HUDEP-2 (cell line): ENCODE data around the gene KLK10.

Source experiments
- DNase-seq, 76 experiments: peaks; one replicate each; lab custom pipeline; 2025; ENCODE audit not compliant: unreplicated experiment in 76 of 76; lab: John Stamatoyannopoulos, UW

KLK10 gene

GRCh38 chr19:51027126-51027806 is 7.8 kb upstream of the KLK10 start:
- no peak for DNase-seq

GRCh38 chr19:51026554-51026831 is 7.0 kb upstream of the KLK10 start, which contains the start of gene KLK11:
KLK11 (minus strand) TSS chr19:51026616; CDS start chr19:51025631, 985 bp downstream.
- DNase-seq: no peak

- DNase-seq: no peak
Observed at GRCh38 chr19:51025809-51026553, 6.5 kb upstream of the KLK10 start.

- no peak for DNase-seq
Observed at GRCh38 chr19:51025401-51025800, 5.9 kb upstream of the KLK10 start.

- DNase-seq: no peak
Observed at GRCh38 chr19:51024924-51025323, 5.4 kb upstream of the KLK10 start.

- DNase-seq: no peak
Observed at GRCh38 chr19:51023946-51024345, 4.4 kb upstream of the KLK10 start.

GRCh38 chr19:51022526-51022925 is 3.0 kb upstream of the KLK10 start:
- no peak for DNase-seq

GRCh38 chr19:51020988-51021651 is 1.6 kb upstream of the KLK10 start:
- peak in 27 of 76 experiments; percentile 2 to 64 (median 26) for DNase-seq

GRCh38 chr19:51018745-51019543 is 565 bp downstream of the KLK10 start:
- DNase-seq: peak in 1 of 76 experiments; percentile 5

GRCh38 chr19:51016798-51017683 is 2.5 kb downstream of the KLK10 start:
- DNase-seq: peak in 59 of 76 experiments; percentile 5 to 76 (median 52)

GRCh38 chr19:51015691-51016267 is 3.7 kb downstream of the KLK10 start:
- no peak for DNase-seq

GRCh38 chr19:51014242-51014641 is 5.3 kb downstream of the KLK10 start:
- DNase-seq: no peak

- no peak for DNase-seq
Observed at GRCh38 chr19:51012661-51013190, 6.8 kb downstream of the KLK10 start.

GRCh38 chr19:51010066-51010795 is 9.3 kb downstream of the KLK10 start:
- DNase-seq: no peak

GRCh38 chr19:51009061-51009891 is 10.2 kb downstream of the KLK10 start:
- DNase-seq: no peak

GRCh38 chr19:51007488-51007887 is 12.0 kb downstream of the KLK10 start:
- DNase-seq: no peak

- no peak for DNase-seq
Observed at GRCh38 chr19:51006406-51006805, 13.1 kb downstream of the KLK10 start.

GRCh38 chr19:51005248-51005647 is 14.3 kb downstream of the KLK10 start:
- no peak for DNase-seq
